Ascending aorta (tissue), 2 donors: ENCODE measurements around the gene CREG2. TPM values are rescaled to one million over a fixed set of nuclear protein-coding genes. Genes with fewer than 3 reads are reported as not detected.

ENCODE experiments used
- DNase-seq, 2 donors: peaks; one replicate each; pipeline ENCODE4 v3.0.0-alpha.2; 2019; ENCODE audit warnings: low spot score in 2 of 2
- H3K27ac ChIP-seq, 2 donors: fragments of 200-600 bp; sonication (generic); one replicate each; pipeline ENCODE4 v1.5.1; 2016 to 2017; ENCODE audit warnings: mild to moderate bottlenecking in 1 of 2
- H3K27me3 ChIP-seq: fragments of 200-600 bp; sonication (generic); one replicate; pipeline ENCODE4 v1.5.1; 2017
- H3K36me3 ChIP-seq, 2 donors: fragments of 200-600 bp; sonication (generic); one replicate each; pipeline ENCODE4 v1.5.1; 2016
- H3K4me1 ChIP-seq, 2 donors: fragments of 200-600 bp; sonication (generic); one replicate each; pipeline ENCODE4 v1.5.1; 2016 to 2017; ENCODE audit warnings: mild to moderate bottlenecking in 1 of 2
- H3K4me3 ChIP-seq, 2 donors: fragments of 200-600 bp; sonication (generic); one replicate each; pipeline ENCODE4 v1.5.1; 2016 to 2017; ENCODE audit warnings: mild to moderate bottlenecking in 1 of 2
- H3K9me3 ChIP-seq, 2 donors: fragments of 200-600 bp; sonication (generic); one replicate each; pipeline ENCODE4 v1.5.1; 2016
- intact Hi-C: fragments of 100-400 bp; cut with DNase I; formaldehyde crosslinking; loops from one replicate; pipeline ENCODE4 v1.15.1; 2023
- total RNA-seq: library from RNA; depleted of rRNA; stranded (reverse); fragments of >200 nt; gene quantifications from one replicate; pipeline ENCODE4 v1.1.0, GENCODE V29; 2016
- TF ChIP-seq, protein P1 (sequence below), 3 experiments: fragments of 200-600 bp in 2 of 3; fragments of 450-650 bp in 1 of 3; sonication (generic) in 2 of 3; IDR thresholded peaks; one replicate each; pipeline ENCODE4 v1.5.1; 2016 to 2019; ENCODE audit warnings: antibody characterized with exemption in 3 of 3, mild to moderate bottlenecking in 1 of 3, moderate library complexity in 1 of 3

CREG2 gene
- total RNA-seq, 1 donor from 2014 or later: not detected

DNA sequence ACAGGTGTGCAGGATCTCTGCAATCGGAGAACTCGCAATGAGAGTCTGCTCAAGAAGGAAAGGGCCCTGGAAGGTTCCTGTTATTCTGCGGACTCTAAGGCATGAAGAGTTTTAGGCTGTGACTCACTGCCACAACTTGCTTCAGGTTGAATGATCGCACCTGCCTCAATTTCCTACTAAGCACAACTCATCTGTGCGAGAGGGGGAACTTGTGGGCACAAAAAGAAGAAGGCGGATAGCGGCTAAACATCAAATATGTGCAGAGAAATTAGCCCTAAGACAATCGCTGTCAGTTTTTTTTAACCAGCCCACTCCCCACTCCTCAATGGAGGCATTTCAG is 14.0 kb upstream of the CREG2 start:
- Histone ChIP-seq H3K4me3 (no peak overlapping the region), H3K9me3 (no peaks in the 10 kb centered on the region), H3K36me3 (no peaks in the 10 kb centered on the region), H3K27me3 (no peaks in the 10 kb centered on the region), H3K4me1 (no peaks in the 10 kb centered on the region), H3K27ac (no peak overlapping the region)
- DNase-seq: no peak
- intact Hi-C loops: no loop called here
- TF ChIP-seq, protein P1, sequence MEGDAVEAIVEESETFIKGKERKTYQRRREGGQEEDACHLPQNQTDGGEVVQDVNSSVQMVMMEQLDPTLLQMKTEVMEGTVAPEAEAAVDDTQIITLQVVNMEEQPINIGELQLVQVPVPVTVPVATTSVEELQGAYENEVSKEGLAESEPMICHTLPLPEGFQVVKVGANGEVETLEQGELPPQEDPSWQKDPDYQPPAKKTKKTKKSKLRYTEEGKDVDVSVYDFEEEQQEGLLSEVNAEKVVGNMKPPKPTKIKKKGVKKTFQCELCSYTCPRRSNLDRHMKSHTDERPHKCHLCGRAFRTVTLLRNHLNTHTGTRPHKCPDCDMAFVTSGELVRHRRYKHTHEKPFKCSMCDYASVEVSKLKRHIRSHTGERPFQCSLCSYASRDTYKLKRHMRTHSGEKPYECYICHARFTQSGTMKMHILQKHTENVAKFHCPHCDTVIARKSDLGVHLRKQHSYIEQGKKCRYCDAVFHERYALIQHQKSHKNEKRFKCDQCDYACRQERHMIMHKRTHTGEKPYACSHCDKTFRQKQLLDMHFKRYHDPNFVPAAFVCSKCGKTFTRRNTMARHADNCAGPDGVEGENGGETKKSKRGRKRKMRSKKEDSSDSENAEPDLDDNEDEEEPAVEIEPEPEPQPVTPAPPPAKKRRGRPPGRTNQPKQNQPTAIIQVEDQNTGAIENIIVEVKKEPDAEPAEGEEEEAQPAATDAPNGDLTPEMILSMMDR (IDR thresholded peaks at IDR 0.05): no peak

DNA sequence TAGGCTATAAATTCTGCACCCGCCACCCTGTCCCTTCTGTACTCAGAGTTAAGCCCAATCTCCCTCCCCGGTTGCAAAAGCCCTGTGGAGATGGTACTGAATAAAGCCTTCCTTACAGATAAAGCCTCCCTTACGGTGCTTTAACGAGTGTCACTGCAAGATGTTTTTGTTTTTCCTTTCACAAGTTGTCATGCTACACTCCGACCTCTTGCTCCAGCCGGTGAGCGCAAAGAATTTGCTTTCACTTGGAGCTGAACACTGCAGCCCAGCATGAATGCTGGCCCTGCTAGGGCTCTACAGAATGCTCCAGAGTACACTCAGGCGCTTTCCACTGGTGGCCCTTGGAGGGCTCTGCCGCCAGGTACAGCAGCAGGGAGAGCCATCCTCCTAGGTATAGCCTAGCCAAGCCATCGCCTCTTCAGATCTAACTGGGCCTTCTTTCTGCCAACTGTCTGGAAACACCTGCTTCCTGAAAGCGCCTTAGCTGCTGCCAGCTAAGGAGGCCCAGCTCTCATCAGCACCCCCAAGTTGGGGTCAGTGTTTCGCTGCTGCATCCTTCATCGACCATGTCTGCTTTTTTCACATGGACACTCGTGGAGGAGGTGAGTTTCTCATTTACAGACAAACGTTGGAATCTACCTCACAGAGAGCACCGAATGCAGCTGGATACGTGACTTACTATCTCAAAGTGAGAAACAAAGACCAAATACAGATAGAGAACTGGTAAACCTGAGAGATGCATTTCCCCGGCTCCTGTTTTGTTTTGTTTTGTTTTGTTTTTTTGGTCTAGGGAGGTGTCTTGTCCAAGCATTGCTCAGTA is 13.4 kb upstream of the CREG2 start:
- no peaks in the 10 kb centered on the region for H3K27me3 ChIP-seq
- no peak overlapping the region for H3K27ac ChIP-seq
- no peak for DNase-seq
- H3K4me1 ChIP-seq: no peaks in the 10 kb centered on the region
- H3K9me3 ChIP-seq: no peaks in the 10 kb centered on the region
- TF ChIP-seq, protein P1 (IDR thresholded peaks at IDR 0.05): no peak
- H3K36me3 ChIP-seq: no peaks in the 10 kb centered on the region
- intact Hi-C loops: no loop called here
- H3K4me3 ChIP-seq: no peak overlapping the region

DNA sequence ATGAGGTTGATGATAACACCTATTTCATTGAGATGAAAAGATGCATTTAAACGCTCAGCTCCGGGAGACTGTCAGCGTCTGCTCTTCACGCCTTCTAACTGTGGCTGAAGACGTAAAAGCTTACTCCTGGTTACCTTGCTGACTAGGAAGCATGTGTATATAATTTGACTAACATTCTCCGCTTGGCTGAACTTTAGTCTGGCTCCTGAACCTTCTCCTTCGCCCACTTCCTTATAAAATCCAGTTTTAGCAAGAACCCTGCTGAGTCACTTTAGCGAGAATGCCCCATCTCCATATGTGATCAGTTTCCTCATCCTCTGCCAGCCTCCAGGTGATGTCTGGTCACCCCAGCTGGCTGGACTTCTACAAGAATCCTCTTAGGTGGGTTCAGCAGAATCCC is 12.7 kb upstream of the CREG2 start:
- Histone ChIP-seq H3K9me3 (no peaks in the 10 kb centered on the region), H3K4me1 (no peaks in the 10 kb centered on the region), H3K36me3 (no peaks in the 10 kb centered on the region), H3K27ac (no peak overlapping the region), H3K4me3 (no peak overlapping the region), H3K27me3 (no peaks in the 10 kb centered on the region)
- intact Hi-C loops: no loop called here
- TF ChIP-seq, protein P1 (IDR thresholded peaks at IDR 0.05): no peak
- peak in 1 of 2 donors; percentile 31 for DNase-seq

DNA sequence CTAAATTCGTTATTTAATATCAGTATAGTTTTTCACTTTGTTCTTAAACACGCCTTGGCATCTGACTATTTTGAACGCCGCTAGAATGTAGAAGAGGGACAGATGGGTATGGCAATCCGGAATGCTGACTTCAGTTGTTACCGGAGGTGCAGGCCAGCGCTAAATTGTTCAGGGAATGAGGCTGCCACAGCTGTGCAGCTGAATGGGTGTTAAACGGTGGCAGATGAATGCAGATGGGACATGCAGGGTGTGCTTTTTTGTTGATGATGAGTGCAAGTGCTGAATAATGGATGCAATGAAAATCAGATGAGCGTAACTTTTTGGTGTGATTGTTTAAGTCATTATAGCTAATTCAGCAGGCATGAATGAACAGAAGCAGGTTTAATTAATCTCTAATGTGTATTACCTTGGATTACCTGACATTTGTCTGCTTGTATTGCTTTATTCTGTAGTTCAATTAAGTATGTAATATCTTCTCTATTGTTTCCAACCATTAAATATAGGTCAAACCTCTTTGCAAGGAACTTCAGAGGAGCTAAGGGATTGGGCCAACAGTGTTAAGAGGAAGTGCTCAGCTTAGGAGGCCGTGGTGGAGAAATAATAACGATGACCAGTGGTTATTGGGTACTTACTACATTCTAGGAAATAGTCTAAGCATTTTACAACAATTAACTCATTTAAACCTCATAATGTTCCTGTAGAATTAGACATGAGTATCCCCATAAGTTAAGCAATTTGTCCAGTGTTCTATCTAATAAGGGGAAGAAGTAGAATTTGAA is 11.9 kb upstream of the CREG2 start:
- Histone ChIP-seq H3K27me3 (no peaks in the 10 kb centered on the region), H3K4me1 (no peaks in the 10 kb centered on the region), H3K36me3 (no peaks in the 10 kb centered on the region), H3K4me3 (no peak overlapping the region), H3K27ac (no peak overlapping the region), H3K9me3 (no peaks in the 10 kb centered on the region)
- intact Hi-C loops: no loop called here
- DNase-seq: peak in 1 of 2 donors; percentile 25
- TF ChIP-seq, protein P1 (IDR thresholded peaks at IDR 0.05): no peak

DNA sequence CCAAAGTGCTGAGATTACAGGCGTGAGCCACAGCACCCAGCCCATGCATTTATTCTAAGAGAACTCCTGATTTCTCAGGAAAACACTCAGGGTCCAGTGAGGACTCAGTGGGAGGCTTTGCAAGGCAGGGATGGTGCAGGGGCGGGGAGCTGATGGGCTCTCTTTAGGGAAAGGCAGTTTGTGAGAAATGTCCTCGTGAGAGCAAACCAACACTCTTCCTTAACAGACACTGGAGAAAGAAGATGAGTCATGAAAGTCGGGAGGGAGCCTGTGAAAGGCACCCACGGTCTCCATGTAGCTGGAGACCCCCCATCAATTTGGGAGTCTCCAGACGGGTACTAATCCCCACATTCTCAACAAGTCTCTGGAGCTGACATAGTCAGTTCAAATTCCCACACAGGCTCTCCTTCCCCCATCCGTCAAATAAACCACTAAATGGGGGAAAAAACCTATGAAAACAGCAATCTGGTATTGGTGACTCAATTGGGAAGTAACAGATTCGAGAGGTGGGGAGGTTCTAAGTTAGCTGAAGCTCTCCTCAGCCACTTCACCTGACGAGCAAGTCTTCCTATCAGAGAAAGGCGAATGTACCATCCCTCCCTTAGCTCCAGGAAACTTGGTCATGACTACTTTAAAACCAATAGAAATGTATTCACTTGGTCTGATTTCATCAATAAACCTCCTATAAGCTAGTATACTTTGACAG is 11.0 kb upstream of the CREG2 start:
- Histone ChIP-seq H3K9me3 (no peaks in the 10 kb centered on the region), H3K36me3 (no peaks in the 10 kb centered on the region), H3K4me3 (no peak overlapping the region), H3K27ac (no peak overlapping the region), H3K27me3 (no peaks in the 10 kb centered on the region), H3K4me1 (no peaks in the 10 kb centered on the region)
- intact Hi-C loops: no loop called here
- TF ChIP-seq, protein P1 (IDR thresholded peaks at IDR 0.05): no peak
- peak in 1 of 2 donors; percentile 18 for DNase-seq
